CD8-positive, alpha-beta memory T cell (primary cell): ENCODE measurements around the gene SCAMP2. TPM values are rescaled to one million over a fixed set of nuclear protein-coding genes. Genes with fewer than 3 reads are reported as not detected.

Experiments
- CTCF ChIA-PET: fragments of 350-600 bp; sonication (Branson Sonifier 250); formaldehyde crosslinking; loops from one replicate; lab custom pipeline; 2021; ENCODE audit warnings: antibody characterized with exemption; lab: Charles Lee
- POLR2A ChIA-PET: fragments of 350-600 bp; sonication (Branson Sonifier 250); formaldehyde crosslinking; loops from one replicate; lab custom pipeline; 2021; ENCODE audit warnings: antibody characterized with exemption; lab: Charles Lee
- DNase-seq, 5 donors: peaks; one replicate each; pipeline versions ENCODE4 v3.0.0 to v3.0.0-alpha.2; 2020 to 2022; ENCODE audit warnings: mixed read lengths in 1 of 5
- H3K27ac ChIP-seq: one replicate; pipeline ENCODE4 v1.7.0; 2013; ENCODE audit warnings: low read depth, mild to moderate bottlenecking, low read length, moderate library complexity
- H3K27me3 ChIP-seq: 2 replicates; pipeline ENCODE4 v1.7.0; 2013; ENCODE audit warnings: low read length, mild to moderate bottlenecking; ENCODE audit not compliant: insufficient read depth, poor library complexity, severe bottlenecking
- H3K36me3 ChIP-seq: 2 replicates; pipeline ENCODE4 v1.7.0; 2013; ENCODE audit warnings: mild to moderate bottlenecking, low read length, moderate library complexity; ENCODE audit not compliant: insufficient read depth
- H3K4me1 ChIP-seq: 2 replicates; pipeline ENCODE4 v1.7.0; 2013; ENCODE audit warnings: mild to moderate bottlenecking, low read length, moderate library complexity; ENCODE audit not compliant: insufficient read depth
- H3K4me3 ChIP-seq: 2 replicates; pipeline ENCODE4 v1.7.0; 2013; ENCODE audit warnings: mild to moderate bottlenecking, low read length
- H3K9me3 ChIP-seq: 2 replicates; pipeline ENCODE4 v1.7.0; 2013; ENCODE audit warnings: mild to moderate bottlenecking, low read length
- H3K27ac Mint-ChIP-seq, 8 donors: one replicate each; pipeline ENCODE4 v1.8.0; 2020 to 2021; ENCODE audit warnings: mixed read lengths in 8 of 8, mild to moderate bottlenecking in 6 of 8, inconsistent platforms in 3 of 8, moderate library complexity in 3 of 8
- H3K27me3 Mint-ChIP-seq, 2 donors: one replicate each; pipeline ENCODE4 v1.8.0; 2020 to 2021; ENCODE audit warnings: mixed read lengths in 2 of 2, mild to moderate bottlenecking in 1 of 2, moderate library complexity in 1 of 2
- H3K36me3 Mint-ChIP-seq, 3 donors: one replicate each; pipeline ENCODE4 v1.8.0; 2020 to 2021; ENCODE audit warnings: mixed read lengths in 3 of 3, inconsistent platforms in 1 of 3, mild to moderate bottlenecking in 1 of 3
- H3K4me1 Mint-ChIP-seq, 3 donors: one replicate each; pipeline ENCODE4 v1.8.0; 2020 to 2021; ENCODE audit warnings: mixed read lengths in 3 of 3, inconsistent platforms in 1 of 3, mild to moderate bottlenecking in 1 of 3
- H3K4me3 Mint-ChIP-seq, 7 donors: one replicate each; pipeline ENCODE4 v1.8.0; 2020 to 2021; ENCODE audit warnings: mixed read lengths in 7 of 7, mild to moderate bottlenecking in 6 of 7, moderate library complexity in 4 of 7, inconsistent platforms in 2 of 7
- H3K9me3 Mint-ChIP-seq, 5 donors: one replicate each; pipeline ENCODE4 v1.8.0; 2020 to 2022; ENCODE audit warnings: mixed read lengths in 5 of 5, mild to moderate bottlenecking in 3 of 5, moderate library complexity in 2 of 5, inconsistent platforms in 1 of 5
- polyA plus RNA-seq: library from polyadenylated mRNA; unstranded; fragments of 300-500 nt; fragmentation: Illumina TruSeq; gene quantifications from one replicate; pipeline ENCODE4 v1.2.3, GENCODE V29; 2021
- total RNA-seq, 2 experiments: library from RNA; stranded (reverse); gene quantifications; one replicate each; pipeline ENCODE4 v1.2.3, GENCODE V29; 2021

The SCAMP2 gene
- total and polyA plus RNA-seq, 3 experiments from 2014 or later: 82.8 to 154 (median 84.2) TPM

- POLR2A ChIA-PET: no interaction called here
- no peak for DNase-seq
- Histone ChIP-seq H3K9me3 (no peaks in the 10 kb centered on the region), H3K36me3 (no peaks in the 10 kb centered on the region), H3K4me3 (no peak overlapping the region), H3K4me1 (peaks cover 9% of the 10 kb centered on the region), H3K27me3 (no peaks in the 10 kb centered on the region), H3K27ac (no peak overlapping the region)
- Mint-ChIP-seq H3K36me3 (no peaks in the 10 kb centered on the region), H3K9me3 (no peaks in the 10 kb centered on the region), H3K27ac (peak overlapping the region in 1 of 8 donors; percentile 61), H3K4me3 (no peak overlapping the region), H3K4me1 (peaks cover 4 to 9% (median 4%) of the 10 kb centered on the region in 3 donors), H3K27me3 (peaks cover 1 to 11% of the 10 kb centered on the region in 2 donors)
- CTCF ChIA-PET: interaction anchor here (0.7 to 2.8 kb wide), 5 partner anchors 10 to 22 kb away, joined by 3 to 8 read pairs (median 3); no protein-coding TSS in a partner anchor
Observed at GRCh38 chr15:74815121-74815934, 57.8 kb downstream of the SCAMP2 start.

GRCh38 chr15:74812533-74812932 is 60.6 kb downstream of the SCAMP2 start, which contains the start of gene LMAN1L:
LMAN1L (plus strand) TSS chr15:74812835; CDS start chr15:74812855, 20 bp downstream.
- CTCF ChIA-PET: interaction anchor here (1.2 kb wide), 2 partner anchors 8 to 42 kb away, joined by 3 to 5 read pairs; no protein-coding TSS in a partner anchor
- POLR2A ChIA-PET: no interaction called here
- peak within 1 kb of the TSS in 1 of 8 donors; percentile 65 for H3K27ac Mint-ChIP-seq

GRCh38 chr15:74809956-74810355 is 63.2 kb downstream of the SCAMP2 start:
- no peaks in the 10 kb centered on the region for H3K27me3 Mint-ChIP-seq
- Histone ChIP-seq H3K4me3 (no peak overlapping the region), H3K9me3 (no peaks in the 10 kb centered on the region), H3K36me3 (no peaks in the 10 kb centered on the region), H3K4me1 (peaks cover 16% of the 10 kb centered on the region), H3K27me3 (no peaks in the 10 kb centered on the region), H3K27ac (no peak overlapping the region)
- H3K27ac Mint-ChIP-seq: no peak overlapping the region
- no peak for DNase-seq
- peaks cover 0 to 1% (median 1%) of the 10 kb centered on the region in 3 donors for H3K36me3 Mint-ChIP-seq
- POLR2A ChIA-PET: no interaction called here
- H3K9me3 Mint-ChIP-seq: no peaks in the 10 kb centered on the region
- peaks cover 24 to 32% (median 29%) of the 10 kb centered on the region in 3 donors for H3K4me1 Mint-ChIP-seq
- H3K4me3 Mint-ChIP-seq: no peak overlapping the region
- CTCF ChIA-PET: interaction anchor here (1.5 to 8.9 kb wide), 3 partner anchors 17 to 179 kb away, joined by 3 to 86 read pairs (median 5); partner anchors contain the start of gene CPLX3

More at GRCh38 chr15:74812533-74812932, 60.6 kb downstream of the SCAMP2 start, which contains the start of gene LMAN1L:
- Mint-ChIP-seq H3K9me3 (no peaks in the 10 kb centered on the region), H3K4me3 (no peak within 1 kb of the TSS), H3K4me1 (peaks cover 15 to 19% (median 16%) of the 10 kb centered on the region in 3 donors), H3K27me3 (no peaks in the 10 kb centered on the region), H3K36me3 (no peaks in the 10 kb centered on the region)
- Histone ChIP-seq H3K9me3 (no peaks in the 10 kb centered on the region), H3K36me3 (no peaks in the 10 kb centered on the region), H3K4me3 (no peak within 1 kb of the TSS), H3K27ac (no peak within 1 kb of the TSS), H3K27me3 (no peaks in the 10 kb centered on the region), H3K4me1 (peaks cover 7% of the 10 kb centered on the region)
- no peak for DNase-seq

- Histone ChIP-seq H3K27me3 (no peaks in the 10 kb centered on the region), H3K27ac (no peak overlapping the region), H3K4me1 (peaks cover 16% of the 10 kb centered on the region), H3K36me3 (no peaks in the 10 kb centered on the region), H3K9me3 (no peaks in the 10 kb centered on the region), H3K4me3 (no peak overlapping the region)
- Mint-ChIP-seq H3K27ac (peak overlapping the region in 7 of 8 donors; percentile 39 to 93 (median 60)), H3K36me3 (peaks cover 0 to 6% (median 1%) of the 10 kb centered on the region in 3 donors), H3K4me1 (peaks cover 26 to 34% (median 30%) of the 10 kb centered on the region in 3 donors), H3K4me3 (peak overlapping the region in 1 of 7 donors; percentile 8), H3K27me3 (no peaks in the 10 kb centered on the region), H3K9me3 (no peaks in the 10 kb centered on the region)
- POLR2A ChIA-PET: no interaction called here
- CTCF ChIA-PET: interaction anchor here (2.2 to 8.9 kb wide), 2 partner anchors 18 to 39 kb away, joined by 5 to 86 read pairs; partner anchors contain the start of gene CPLX3
- DNase-seq: no peak
Observed at GRCh38 chr15:74809242-74809641, 63.9 kb downstream of the SCAMP2 start.

- no peaks in the 10 kb centered on the region for H3K27me3 Mint-ChIP-seq
- DNase-seq: no peak
- Histone ChIP-seq H3K4me3 (no peak overlapping the region), H3K27me3 (no peaks in the 10 kb centered on the region), H3K9me3 (no peaks in the 10 kb centered on the region), H3K36me3 (no peaks in the 10 kb centered on the region), H3K27ac (no peak overlapping the region), H3K4me1 (peaks cover 16% of the 10 kb centered on the region)
- peaks cover 26 to 34% (median 34%) of the 10 kb centered on the region in 3 donors for H3K4me1 Mint-ChIP-seq
- H3K4me3 Mint-ChIP-seq: peak overlapping the region in 1 of 7 donors; percentile 8
- ChIA-PET POLR2A (interaction anchor here (1.0 kb wide), 1 partner anchor 9 kb away, joined by 3 read pairs; no protein-coding TSS in a partner anchor), CTCF (interaction anchor here (1.6 to 8.9 kb wide), 4 partner anchors 9 to 174 kb away, joined by 5 to 86 read pairs (median 16); partner anchors contain the start of gene CSK)
- peak overlapping the region in 7 of 8 donors; percentile 39 to 93 (median 58) for H3K27ac Mint-ChIP-seq
- peaks cover 0 to 10% (median 3%) of the 10 kb centered on the region in 3 donors for H3K36me3 Mint-ChIP-seq
- no peaks in the 10 kb centered on the region for H3K9me3 Mint-ChIP-seq
Observed at GRCh38 chr15:74808840-74809229, 64.3 kb downstream of the SCAMP2 start.

GRCh38 chr15:74808078-74808839 is 64.9 kb downstream of the SCAMP2 start:
- H3K36me3 Mint-ChIP-seq: peaks cover 0 to 15% (median 3%) of the 10 kb centered on the region in 3 donors
- ChIA-PET POLR2A (interaction anchor here (1.0 to 1.2 kb wide), 2 partner anchors 9 to 28 kb away, joined by 3 to 5 read pairs; no protein-coding TSS in a partner anchor), CTCF (interaction anchor here (1.6 to 8.9 kb wide), 5 partner anchors 9 to 174 kb away, joined by 5 to 86 read pairs (median 24); partner anchors contain the start of gene CSK)
- no peak for DNase-seq
- no peaks in the 10 kb centered on the region for H3K9me3 Mint-ChIP-seq
- Histone ChIP-seq H3K36me3 (peaks cover 3% of the 10 kb centered on the region), H3K4me1 (peaks cover 16% of the 10 kb centered on the region), H3K27me3 (no peaks in the 10 kb centered on the region), H3K4me3 (no peak overlapping the region), H3K9me3 (no peaks in the 10 kb centered on the region), H3K27ac (no peak overlapping the region)
- H3K4me1 Mint-ChIP-seq: peaks cover 26 to 35% (median 34%) of the 10 kb centered on the region in 3 donors
- no peak overlapping the region for H3K4me3 Mint-ChIP-seq
- peak overlapping the region; percentile 73 to 96 (median 84) for H3K27ac Mint-ChIP-seq
- H3K27me3 Mint-ChIP-seq: no peaks in the 10 kb centered on the region

- CTCF ChIA-PET: interaction anchor here (1.2 to 8.9 kb wide), 7 partner anchors 8 to 173 kb away, joined by 5 to 86 read pairs (median 11); partner anchors contain the start of gene CSK
- Mint-ChIP-seq H3K9me3 (no peaks in the 10 kb centered on the region), H3K4me3 (no peak overlapping the region), H3K36me3 (peaks cover 0 to 24% (median 3%) of the 10 kb centered on the region in 3 donors), H3K27me3 (no peaks in the 10 kb centered on the region), H3K27ac (peak overlapping the region; percentile 57 to 92 (median 82)), H3K4me1 (peaks cover 26 to 35% (median 34%) of the 10 kb centered on the region in 3 donors)
- POLR2A ChIA-PET: interaction anchor here (1.2 kb wide), 1 partner anchor 27 kb away, joined by 5 read pairs; no protein-coding TSS in a partner anchor
- Histone ChIP-seq H3K4me3 (no peak overlapping the region), H3K27me3 (no peaks in the 10 kb centered on the region), H3K27ac (no peak overlapping the region), H3K9me3 (no peaks in the 10 kb centered on the region), H3K36me3 (peaks cover 5% of the 10 kb centered on the region), H3K4me1 (peaks cover 16% of the 10 kb centered on the region)
- no peak for DNase-seq
Observed at GRCh38 chr15:74807282-74807681, 65.9 kb downstream of the SCAMP2 start.
